Stimulated activated CD8-positive, alpha-beta memory T cell treated with anti-CD3 and anti-CD28 coated beads, Interleukin-12 subunit alpha, Interleukin-12 subunit beta, amount 100 ng/mL, for 1 hour (primary cell): ENCODE data around the gene TOP3B.

Experiments
- DNase-seq: peaks from one replicate; pipeline ENCODE4 v3.0.0-alpha.2; 2020; ENCODE audit warnings: low read depth

The TOP3B gene

DNA sequence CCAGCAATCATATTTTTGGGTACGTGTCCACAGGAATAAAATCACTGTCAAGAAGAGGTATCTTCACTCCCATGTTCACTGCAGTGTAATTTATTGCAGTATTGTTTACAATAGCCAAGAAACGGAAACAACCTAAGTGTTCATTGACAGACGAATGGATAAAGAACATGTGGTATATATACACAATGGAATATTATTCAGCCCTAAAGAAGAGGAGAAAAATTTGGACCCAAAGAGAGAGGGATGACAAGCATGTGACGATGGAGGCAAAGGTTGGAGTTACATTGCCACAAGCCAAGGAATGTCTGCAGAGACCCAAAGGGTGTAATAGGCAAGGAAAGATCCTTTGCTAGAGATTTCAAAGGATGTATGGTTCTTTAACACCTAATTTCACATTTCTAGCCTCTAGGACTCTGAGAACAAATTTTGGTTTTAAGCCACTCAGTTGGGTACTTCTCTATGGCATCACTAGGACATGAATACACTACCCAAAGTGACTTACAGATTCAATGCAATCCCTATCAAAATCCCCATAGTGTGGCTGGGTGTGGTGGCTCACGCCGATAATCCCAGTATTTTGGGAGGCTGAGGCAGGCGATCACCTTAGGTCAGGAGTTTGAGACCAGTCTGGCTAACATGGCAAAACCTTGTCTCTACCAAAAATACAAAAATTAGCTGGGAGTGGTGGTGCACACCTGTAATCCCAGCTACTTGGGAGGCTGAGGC is 31.1 kb upstream of the TOP3B start:
- no peak for DNase-seq

DNA sequence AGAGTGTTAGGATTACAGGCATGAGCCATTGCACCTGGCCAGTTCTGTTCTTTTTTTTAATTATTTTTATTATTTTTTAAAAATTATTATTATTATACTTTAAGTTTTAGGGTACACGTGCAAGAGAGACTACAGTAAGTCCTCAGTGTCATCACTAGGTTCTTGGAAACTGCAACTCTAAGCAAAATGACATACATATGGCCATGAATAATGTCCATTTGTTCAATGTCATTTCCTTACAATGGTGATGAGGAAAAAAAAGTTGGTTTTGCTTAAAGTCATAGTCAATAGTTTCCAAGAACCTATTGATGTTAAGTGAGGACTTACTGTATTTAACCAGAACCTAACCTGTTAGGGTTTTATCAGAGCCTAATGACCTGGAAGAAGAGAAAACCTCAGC is 29.4 kb upstream of the TOP3B start:
- DNase-seq = no peak

DNA sequence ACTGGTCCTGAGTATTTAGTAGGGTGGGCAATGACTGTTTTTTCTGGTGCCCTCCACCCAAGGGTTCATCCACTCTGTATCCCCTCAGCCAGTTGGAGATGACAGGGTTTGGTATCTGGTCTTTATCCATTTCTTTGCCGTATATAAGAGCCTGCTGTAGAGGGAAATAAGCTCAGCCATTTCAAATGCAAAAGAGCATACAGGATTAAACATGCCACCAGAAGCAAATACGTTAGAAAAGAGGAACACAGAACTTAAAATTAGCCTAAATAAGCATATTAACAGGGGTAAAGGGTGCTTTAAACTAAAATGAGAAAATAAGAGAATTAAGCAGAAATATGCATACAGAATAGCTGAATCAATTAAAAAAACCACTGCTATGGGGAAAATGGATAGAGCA is 27.8 kb upstream of the TOP3B start:
- DNase-seq = no peak

GRCh38 chr22:22009661-22010060 is 27.1 kb upstream of the TOP3B start:
- no peak for DNase-seq

GRCh38 chr22:22006596-22006990 is 24.0 kb upstream of the TOP3B start:
- no peak for DNase-seq

DNA sequence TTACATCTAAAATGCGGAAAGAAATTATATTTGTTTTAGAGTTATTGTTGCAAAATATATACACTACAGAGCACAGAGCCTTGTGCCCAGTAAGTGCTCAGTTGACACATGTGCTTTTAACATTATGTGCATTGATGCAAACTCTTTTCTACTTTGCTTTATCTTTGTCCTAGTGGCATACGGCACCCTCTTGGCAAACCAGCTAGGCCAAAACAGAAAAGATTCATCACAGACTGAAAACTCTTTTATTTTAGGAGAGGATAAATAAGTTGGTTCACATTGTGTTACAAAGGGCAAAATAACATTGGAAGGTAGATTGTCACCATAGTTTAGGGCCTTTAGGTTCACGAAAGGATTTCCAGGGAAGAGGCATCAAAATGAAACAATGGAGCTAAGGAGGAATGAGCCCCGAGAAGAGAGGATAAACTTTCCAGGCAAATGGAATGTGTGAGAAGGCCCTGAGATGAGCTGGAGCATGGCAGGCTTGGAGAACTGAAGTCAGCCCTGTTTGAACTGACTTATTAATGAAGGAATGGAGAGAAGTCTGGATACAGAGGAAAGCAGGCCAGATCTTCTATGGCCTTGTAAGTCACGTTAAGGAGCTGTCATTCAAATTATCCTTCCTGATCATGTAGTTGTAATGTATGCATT is 23.5 kb upstream of the TOP3B start:
- no peak for DNase-seq

DNA sequence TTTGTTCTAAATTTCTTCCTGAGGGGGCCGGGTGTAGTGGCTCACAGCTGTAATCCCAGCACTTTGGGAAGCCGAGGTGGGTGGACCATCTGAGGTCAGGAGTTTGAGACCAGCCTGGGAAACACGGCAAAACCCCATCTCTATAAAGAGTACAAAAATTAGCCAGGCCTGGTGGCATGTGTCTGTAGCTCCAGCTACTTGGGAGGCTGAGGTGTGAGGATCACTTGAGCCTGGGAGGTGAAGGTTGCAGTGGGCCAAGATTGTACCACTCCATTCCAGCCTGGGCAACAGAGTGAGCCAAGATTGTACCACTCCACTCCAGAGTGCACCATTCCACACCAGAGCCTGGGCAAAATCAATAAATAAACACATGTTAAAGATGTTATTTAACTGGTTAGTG is 20.6 kb upstream of the TOP3B start:
- no peak for DNase-seq

DNA sequence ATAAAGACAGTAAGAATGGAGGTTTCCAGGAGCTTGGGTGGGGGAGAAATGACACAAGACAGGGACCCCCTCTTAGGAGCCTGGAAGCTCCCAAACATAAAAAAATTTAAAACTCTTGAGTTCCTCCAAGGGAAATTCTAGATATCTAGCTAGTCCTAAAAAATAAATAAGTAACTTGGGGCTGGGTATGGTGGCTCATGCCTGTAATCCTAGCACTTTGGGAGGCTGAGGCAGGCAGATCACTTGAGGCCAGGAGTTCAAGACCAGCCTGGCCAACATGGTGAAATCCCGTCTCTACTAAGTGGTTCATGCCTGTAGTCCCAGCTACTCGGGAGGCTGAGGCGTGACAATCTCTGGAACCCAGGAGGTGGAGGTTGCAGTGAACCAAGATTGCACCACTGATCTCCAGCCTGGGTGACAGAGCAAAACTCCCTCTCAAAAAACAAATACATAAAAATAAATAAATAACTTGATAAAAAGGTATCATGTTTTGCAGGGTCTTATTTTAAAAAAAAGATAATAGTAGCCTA is 20.0 kb upstream of the TOP3B start:
- DNase-seq = no peak

DNA sequence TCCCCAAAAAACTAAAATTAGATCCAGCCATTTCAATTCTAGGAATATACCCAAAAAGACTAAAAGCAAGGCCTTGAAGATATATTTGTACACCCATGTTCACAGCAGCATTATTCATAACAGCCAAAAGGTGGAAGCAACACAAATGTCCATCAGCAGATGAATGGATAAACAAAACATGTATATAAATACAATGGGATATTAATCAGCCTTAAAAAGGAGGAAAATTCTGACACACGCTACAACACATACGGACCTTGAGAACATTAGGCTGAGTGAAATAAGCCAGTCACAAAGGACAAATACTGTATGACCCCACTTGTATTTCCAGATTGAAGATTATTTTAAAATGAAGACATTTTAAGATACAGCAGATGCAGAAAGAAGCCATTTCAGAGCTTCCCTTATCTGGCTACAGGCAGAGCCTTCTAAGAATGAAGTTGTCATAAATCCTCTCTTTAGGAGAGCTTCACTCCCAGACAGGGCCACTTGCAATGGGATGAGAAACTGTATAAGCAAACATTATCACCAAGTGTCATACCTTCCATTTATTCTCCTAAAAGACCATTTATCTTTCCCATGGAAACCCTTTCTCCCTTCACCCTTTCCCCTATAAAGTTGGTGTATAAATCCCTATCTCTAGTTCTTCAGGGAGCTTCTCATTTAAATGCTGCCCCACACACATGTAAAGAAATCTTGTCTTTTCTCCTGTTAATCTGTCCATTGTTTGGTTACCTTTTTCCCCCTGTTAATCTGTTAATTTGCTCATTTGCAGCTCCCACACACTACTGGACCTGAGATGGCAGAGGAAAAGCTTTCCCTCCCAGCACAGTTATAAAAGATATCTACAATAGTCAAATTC is 19.3 kb upstream of the TOP3B start:
- no peak for DNase-seq

DNA sequence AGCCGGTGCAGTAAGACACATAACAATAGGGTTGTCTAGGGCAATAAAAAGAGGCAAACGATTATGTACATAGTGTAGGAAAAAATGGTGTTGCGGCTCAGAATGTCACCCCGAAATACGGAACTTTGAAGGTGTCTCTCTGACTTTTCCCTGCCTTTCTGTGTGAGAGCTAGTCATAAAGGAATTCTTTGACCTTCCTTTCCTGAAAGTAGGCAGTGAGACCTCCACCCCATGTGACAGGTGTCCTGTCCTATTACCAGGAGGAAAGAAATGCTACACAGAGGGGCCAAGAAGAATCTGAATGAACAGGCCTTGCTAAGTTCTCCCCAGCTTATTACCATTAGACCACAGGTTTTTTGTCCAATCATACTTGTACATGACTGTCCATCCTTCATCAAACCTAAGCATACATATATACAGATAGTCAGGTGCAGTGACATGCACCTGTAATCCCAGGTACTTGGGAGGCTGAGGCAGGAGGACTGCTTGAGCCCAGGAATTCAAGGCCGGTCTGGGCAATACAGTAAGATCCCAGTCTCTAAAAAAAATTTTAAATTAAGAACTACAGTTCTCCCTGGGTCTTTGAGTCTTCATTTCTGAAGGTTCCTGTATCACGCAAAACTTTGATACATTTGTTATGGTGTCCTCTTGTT is 16.1 kb upstream of the TOP3B start:
- DNase-seq = no peak

DNA sequence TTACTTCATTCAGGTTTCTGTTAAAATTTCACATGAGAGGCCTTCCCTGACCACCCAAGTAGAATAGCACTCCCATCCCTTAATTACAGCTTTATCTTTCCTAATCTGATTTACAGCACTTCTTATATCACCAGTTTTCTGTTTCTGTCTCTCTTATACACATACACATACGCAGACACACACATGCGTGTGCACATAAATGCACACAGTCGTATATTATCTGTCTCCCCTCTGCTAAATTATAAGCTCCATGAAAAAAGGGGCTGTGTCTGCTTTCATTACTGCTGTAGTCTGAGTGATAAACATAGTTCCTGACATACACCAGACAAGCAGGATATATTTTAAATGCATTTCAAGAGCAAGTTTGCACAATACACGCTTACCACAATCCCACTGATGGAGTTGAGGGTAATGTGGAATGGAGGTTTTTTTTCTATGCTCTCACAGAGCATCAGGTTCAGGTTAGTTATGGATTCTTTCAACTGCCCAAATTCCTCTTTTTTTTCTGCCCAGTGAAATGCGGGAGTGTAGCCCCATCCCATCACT is 13.7 kb upstream of the TOP3B start:
- no peak for DNase-seq

- no peak for DNase-seq
Observed at GRCh38 chr22:21995660-21996059, 13.1 kb upstream of the TOP3B start.

GRCh38 chr22:21994881-21995444 is 12.4 kb upstream of the TOP3B start:
- no peak for DNase-seq

- no peak for DNase-seq
Observed at GRCh38 chr22:21992593-21993237, 10.1 kb upstream of the TOP3B start.

DNA sequence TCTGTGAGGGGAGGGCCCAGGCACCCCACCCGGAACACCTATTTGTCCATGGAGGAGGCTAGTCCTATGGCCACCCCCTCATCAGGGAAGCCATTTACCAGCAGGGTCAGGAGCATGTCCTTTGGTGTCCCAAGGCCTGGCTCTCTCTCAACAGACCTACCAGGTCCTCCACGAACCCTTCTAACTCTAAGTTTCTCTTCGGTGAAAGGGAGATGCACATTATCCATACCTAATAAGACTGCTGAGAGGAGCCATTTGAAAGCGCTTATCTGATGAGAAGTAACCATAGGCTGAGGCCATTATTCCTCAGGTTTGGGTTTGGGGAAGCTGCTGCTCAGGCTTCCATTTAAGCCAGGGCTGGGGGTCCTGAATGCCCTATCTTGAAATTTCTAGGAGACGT is 9.2 kb upstream of the TOP3B start:
- no peak for DNase-seq

DNA sequence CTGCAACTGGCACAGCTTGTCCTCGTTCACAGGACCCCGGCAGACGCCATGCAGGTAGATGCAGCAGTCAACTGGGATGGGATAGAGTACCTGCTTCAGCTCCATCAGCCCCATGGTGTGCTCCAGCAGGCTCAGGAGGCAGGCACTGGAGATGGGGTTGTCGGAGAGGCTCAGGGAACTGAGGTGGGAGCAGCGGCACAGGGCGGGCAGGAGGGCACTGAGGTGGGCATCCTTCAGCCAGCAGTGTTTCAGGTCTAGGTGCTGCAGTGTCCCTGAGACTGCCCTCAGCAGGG is 8.7 kb upstream of the TOP3B start:
- no peak for DNase-seq

DNA sequence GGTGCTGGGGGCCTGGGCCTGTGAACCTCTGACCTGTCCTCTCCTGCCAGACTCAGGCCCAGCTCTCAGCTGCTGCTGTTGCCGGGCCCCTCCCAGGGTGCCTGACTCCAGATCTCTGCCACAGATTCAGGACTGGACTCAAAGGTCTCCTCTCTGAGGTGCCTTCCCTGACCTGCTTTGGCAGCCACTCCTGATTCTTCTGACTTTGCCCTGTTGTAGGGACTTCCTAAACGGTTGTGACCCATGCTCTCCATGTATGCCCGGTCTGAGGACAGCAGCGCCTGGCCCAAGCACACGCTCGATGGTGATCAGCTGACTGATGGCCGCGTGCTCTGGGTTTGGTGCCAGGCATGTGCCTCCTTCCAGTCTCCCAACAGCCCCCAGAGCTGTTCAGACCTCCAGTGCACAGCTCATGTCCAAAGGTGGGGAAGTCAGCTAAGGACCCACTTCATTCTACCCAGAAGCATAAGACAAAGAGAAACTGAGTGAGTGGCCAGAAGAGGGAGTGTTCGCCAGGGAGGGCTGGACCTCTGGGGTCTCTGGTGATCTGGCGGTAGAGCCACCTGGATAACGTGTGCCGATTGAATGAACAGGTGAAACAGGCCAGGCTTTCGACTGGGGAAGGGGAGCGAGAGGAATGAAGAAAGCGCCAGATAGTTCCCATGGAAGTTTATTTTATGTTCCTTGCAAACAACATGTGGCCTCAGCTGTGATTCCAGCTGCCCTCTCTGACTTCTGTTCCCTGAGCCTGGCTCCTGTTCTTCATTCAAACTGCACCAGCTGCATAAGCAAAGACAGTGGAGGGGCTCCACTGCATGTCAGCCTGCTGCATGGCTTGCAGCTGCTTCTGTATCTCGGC is 8.1 kb upstream of the TOP3B start:
- DNase-seq = no peak

GRCh38 chr22:21989049-21989448 is 6.5 kb upstream of the TOP3B start:
- DNase-seq = no peak

GRCh38 chr22:21985214-21985613 is 2.6 kb upstream of the TOP3B start:
- DNase-seq = no peak

- DNase-seq = no peak
Observed at GRCh38 chr22:21984793-21985192, 2.2 kb upstream of the TOP3B start.
